ENCODE measurements around the gene NHERF1.

GRCh38 chr17:74749279-74750038, 1.0 kb downstream of the NHERF1 start:
- TF ChIP-seq CTCF (IDR thresholded peaks at IDR 0.05; ENCODE audit: insufficient read depth, low read length, poor library complexity, severe bottlenecking) = no peak
- TF ChIP-seq EZH2phosphoT487 (conservative IDR thresholded peaks at IDR 0.05; ENCODE audit: low read length) = no peak
